Endothelial cell of umbilical vein (primary cell): ENCODE measurements around the gene TSPAN9. TPM values are rescaled to one million over a fixed set of nuclear protein-coding genes. Genes with fewer than 3 reads are reported as not detected.

Experiments
- BruUV-seq: library from RNA; stranded (reverse); fragments of 400-500 nt; replicated peaks from 2 replicates; lab custom pipeline; 2021; lab: Mats Ljungman, UMichigan
- CTCF ChIA-PET: fragments of 300-600, 350-600 bp; sonication (Branson Sonifier 250); formaldehyde crosslinking; loops from one replicate; lab custom pipeline; 2021; ENCODE audit warnings: antibody characterized with exemption, inconsistent platforms; lab: Charles Lee
- POLR2A ChIA-PET: fragments of 300-600, 350-600 bp; sonication (Branson Sonifier 250); formaldehyde crosslinking; loops from one replicate; lab custom pipeline; 2021; ENCODE audit warnings: antibody characterized with exemption, inconsistent platforms; lab: Charles Lee
- DNase-seq: peaks from one replicate; pipeline ENCODE4 v3.0.0-alpha.2; 2011; ENCODE audit warnings: low read depth, low spot score
- FAIRE-seq: peaks from 2 replicates; lab custom pipeline; 2011; peaks lifted over from hg19 to GRCh38; lab: Jason Lieb, UNC
- H2AFZ ChIP-seq: 2 replicates; pipeline ENCODE4 v1.6.0; 2012; ENCODE audit warnings: low read depth, low read length, control low read depth, inconsistent platforms
- H3K27ac ChIP-seq: 2 replicates; pipeline ENCODE4 v1.5.1; 2011; ENCODE audit warnings: low read depth, mild to moderate bottlenecking, control low read depth, low read length, moderate library complexity; ENCODE audit not compliant: insufficient read depth
- H3K27me3 ChIP-seq, 2 experiments: 2 replicates each; pipeline versions ENCODE4 v1.6.0 to v1.6.1; 2011; ENCODE audit warnings: low read length in 2 of 2, mixed read lengths in 1 of 2; ENCODE audit not compliant: control insufficient read depth in 2 of 2, insufficient read depth in 2 of 2
- H3K36me3 ChIP-seq, 2 experiments: 2 replicates in 1 of 2; 3 replicates in 1 of 2; pipeline ENCODE4 v1.5.1; 2011; ENCODE audit warnings: low read length in 2 of 2, mild to moderate bottlenecking in 1 of 2, moderate library complexity in 1 of 2; ENCODE audit not compliant: control insufficient read depth in 2 of 2, insufficient read depth in 2 of 2; ENCODE audit errors: extremely low read depth in 1 of 2
- H3K4me1 ChIP-seq: 3 replicates; pipeline ENCODE4 v1.5.1; 2011; ENCODE audit warnings: mild to moderate bottlenecking, low read length; ENCODE audit not compliant: control insufficient read depth, insufficient read depth; ENCODE audit errors: extremely low read depth
- H3K4me2 ChIP-seq: 2 replicates; pipeline ENCODE4 v1.6.1; 2011; ENCODE audit warnings: low read length, control low read depth, mixed read lengths; ENCODE audit not compliant: insufficient read depth
- H3K4me3 ChIP-seq, 3 experiments: fragments of 200-600 bp in 1 of 3; sonication (generic), shearing (Covaris generic) in 1 of 3; replicated peaks in 1 of 3; 2 replicates each; pipeline ENCODE4 v1.5.1; 2011 to 2016; ENCODE audit warnings: control low read depth in 3 of 3, low read length in 3 of 3, mild to moderate bottlenecking in 2 of 3, inconsistent platforms in 1 of 3, low read depth in 1 of 3, moderate library complexity in 1 of 3; ENCODE audit not compliant: insufficient read depth in 1 of 3
- H3K79me2 ChIP-seq: 2 replicates; pipeline ENCODE4 v1.6.0; 2012; ENCODE audit warnings: low read length, inconsistent platforms; ENCODE audit not compliant: control insufficient read depth, insufficient read depth
- H3K9ac ChIP-seq: replicated peaks from 2 replicates; pipeline ENCODE3; 2011; ENCODE audit warnings: low read length, control low read depth; ENCODE audit not compliant: insufficient read depth; ENCODE audit errors: extremely low read depth
- H3K9me1 ChIP-seq: replicated peaks from 3 replicates; pipeline ENCODE4 v1.6.0; 2011; ENCODE audit warnings: mild to moderate bottlenecking, low read length; ENCODE audit not compliant: control insufficient read depth, insufficient read depth; ENCODE audit errors: extremely low read depth
- H3K9me3 ChIP-seq: replicated peaks from 2 replicates; pipeline ENCODE4 v1.5.1; 2012; ENCODE audit warnings: low read length, inconsistent platforms; ENCODE audit not compliant: control insufficient read depth, insufficient read depth
- H4K20me1 ChIP-seq: replicated peaks from 2 replicates; pipeline ENCODE3; 2011; ENCODE audit warnings: mild to moderate bottlenecking, low read length; ENCODE audit not compliant: control insufficient read depth, insufficient read depth; ENCODE audit errors: extremely low read depth
- EZH2 ChIP-seq: IDR thresholded peaks from 2 replicates; pipeline ENCODE4 v1.6.1; 2012; ENCODE audit warnings: borderline replicate concordance, low read depth, mild to moderate bottlenecking, moderate library complexity, low read length, inconsistent platforms; ENCODE audit not compliant: severe bottlenecking
- FOS ChIP-seq: IDR thresholded peaks from 2 replicates; pipeline ENCODE4 v1.6.1; 2011; ENCODE audit warnings: mild to moderate bottlenecking, low read length, moderate library complexity, borderline replicate concordance; ENCODE audit not compliant: insufficient read depth
- GATA2 ChIP-seq: IDR thresholded peaks from 2 replicates; pipeline ENCODE4 v1.7.0; 2011; ENCODE audit warnings: low read depth, mild to moderate bottlenecking, moderate library complexity, mixed read lengths, low read length; ENCODE audit not compliant: insufficient read length, insufficient read depth
- JUN ChIP-seq: IDR thresholded peaks from 2 replicates; pipeline ENCODE4 v1.6.1; 2011; ENCODE audit warnings: borderline replicate concordance, low read depth; ENCODE audit not compliant: insufficient read length, insufficient read depth
- MYC ChIP-seq: IDR thresholded peaks from one replicate; pipeline ENCODE4 v1.6.1; 2011; ENCODE audit warnings: mild to moderate bottlenecking, low read depth, low read length
- POLR2A ChIP-seq: IDR thresholded peaks from 2 replicates; pipeline ENCODE4 v1.6.1; 2012; ENCODE audit warnings: low read depth, mild to moderate bottlenecking, control low read depth, low read length
- POLR2AphosphoS5 ChIP-seq: IDR thresholded peaks from 2 replicates; pipeline ENCODE4 v1.6.1; 2012; ENCODE audit warnings: low read depth, mild to moderate bottlenecking, control low read depth, low read length, moderate library complexity; ENCODE audit not compliant: insufficient read depth
- dilution Hi-C: fragments of 300-500 bp; cut with MboI; formaldehyde crosslinking; loops from one replicate; pipeline ENCODE4 v1.15.0; 2019; ENCODE audit warnings: low sequenced_read_pairs; ENCODE audit not compliant: extremely low pct_ligation_motif_present
- intact Hi-C: fragments of 100-400 bp; cut with micrococcal nuclease; formaldehyde crosslinking; loops from one replicate; pipeline ENCODE4 v1.10.0; 2022
- polyA plus RNA-seq, 4 experiments: library from polyadenylated mRNA; depleted of rRNA in 3 of 4; stranded (reverse) in 3 of 4; unstranded in 1 of 4; fragments of >200 nt; gene quantifications; 2 replicates each; pipeline versions ENCODE4 v1.2.1 to v1.2.3, GENCODE V29; 2011 to 2012; ENCODE audit warnings: missing spikeins in 1 of 4
- total RNA-seq: library from RNA; stranded (reverse); gene quantifications from 2 replicates; pipeline ENCODE4 v1.2.3, GENCODE V29; 2021
- TF ChIP-seq, protein P1 (sequence below), 2 donors: IDR thresholded peaks; 1 replicate in 1 of 2; 2 replicates in 1 of 2; pipeline ENCODE4 v1.5.1; 2011; ENCODE audit warnings: low read length in 2 of 2, mild to moderate bottlenecking in 2 of 2, moderate library complexity in 2 of 2, control low read depth in 1 of 2, inconsistent platforms in 1 of 2, low read depth in 1 of 2; ENCODE audit not compliant: insufficient read depth in 1 of 2; ENCODE audit errors: extremely low read depth in 1 of 2
- TF ChIP-seq, protein P2 (sequence below): IDR thresholded peaks from 2 replicates; pipeline ENCODE4 v1.6.1; 2011; ENCODE audit not compliant: insufficient read depth, insufficient read length

TSPAN9 gene
- total and polyA plus RNA-seq, 2 donors (not counting 3 experiments of a cell fraction or from before 2014, with no cell fraction given), result 43.3 to 66.8 TPM

DNA sequence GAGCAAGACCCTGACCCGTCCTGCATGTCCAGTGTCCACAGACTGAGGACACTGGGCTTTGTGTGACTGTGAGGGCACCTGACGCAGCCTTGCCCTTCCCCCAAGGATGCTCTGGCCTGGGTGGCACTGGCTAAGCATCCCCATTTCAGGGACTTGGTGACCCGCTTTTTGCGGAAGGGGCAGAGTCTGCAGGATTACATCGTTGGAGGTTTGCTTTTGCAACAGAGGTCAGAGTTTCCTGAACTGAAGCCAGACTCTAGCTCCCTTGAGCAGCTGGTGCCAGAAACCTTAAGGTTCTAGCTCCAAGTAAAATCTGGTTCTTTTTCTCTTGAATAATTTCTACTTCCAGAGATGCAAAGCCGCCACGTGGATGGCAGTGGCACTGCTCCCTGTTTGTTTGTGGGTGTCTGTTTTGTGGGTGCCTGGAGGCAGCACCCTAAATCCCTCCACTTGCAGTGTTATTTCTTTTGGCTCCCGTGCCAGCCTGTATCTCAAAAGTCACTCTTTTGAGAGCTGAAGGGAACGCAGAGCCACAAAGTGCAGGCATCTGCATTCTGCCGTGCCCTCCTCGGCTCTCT is 184.7 kb downstream of the TSPAN9 start:
- CTCF ChIA-PET, result interaction anchor here (0.7 to 4.4 kb wide), 4 partner anchors 13 to 192 kb away, joined by 3 to 17 read pairs (median 4); no protein-coding TSS in a partner anchor
- BruUV-seq, result no TSS peak
- Histone ChIP-seq H3K4me1 (no peaks in the 10 kb centered on the region), H3K79me2 (no peaks in the 10 kb centered on the region), H3K36me3 (no peaks in the 10 kb centered on the region), H3K9me1 (no peaks in the 10 kb centered on the region), H3K9me3 (no peaks in the 10 kb centered on the region), H3K27me3 (no peaks in the 10 kb centered on the region), H3K4me3 (no peak overlapping the region), H4K20me1 (no peaks in the 10 kb centered on the region), H3K9ac (no peak overlapping the region), H2AFZ (no peak overlapping the region), H3K27ac (no peak overlapping the region), H3K4me2 (no peak overlapping the region)
- no peak for FAIRE-seq
- TF ChIP-seq FOS (no peak), JUN (no peak), GATA2 (no peak), POLR2AphosphoS5 (no peak), EZH2 (no peak), MYC (no peak), POLR2A (no peak)
- TF ChIP-seq, protein P1, sequence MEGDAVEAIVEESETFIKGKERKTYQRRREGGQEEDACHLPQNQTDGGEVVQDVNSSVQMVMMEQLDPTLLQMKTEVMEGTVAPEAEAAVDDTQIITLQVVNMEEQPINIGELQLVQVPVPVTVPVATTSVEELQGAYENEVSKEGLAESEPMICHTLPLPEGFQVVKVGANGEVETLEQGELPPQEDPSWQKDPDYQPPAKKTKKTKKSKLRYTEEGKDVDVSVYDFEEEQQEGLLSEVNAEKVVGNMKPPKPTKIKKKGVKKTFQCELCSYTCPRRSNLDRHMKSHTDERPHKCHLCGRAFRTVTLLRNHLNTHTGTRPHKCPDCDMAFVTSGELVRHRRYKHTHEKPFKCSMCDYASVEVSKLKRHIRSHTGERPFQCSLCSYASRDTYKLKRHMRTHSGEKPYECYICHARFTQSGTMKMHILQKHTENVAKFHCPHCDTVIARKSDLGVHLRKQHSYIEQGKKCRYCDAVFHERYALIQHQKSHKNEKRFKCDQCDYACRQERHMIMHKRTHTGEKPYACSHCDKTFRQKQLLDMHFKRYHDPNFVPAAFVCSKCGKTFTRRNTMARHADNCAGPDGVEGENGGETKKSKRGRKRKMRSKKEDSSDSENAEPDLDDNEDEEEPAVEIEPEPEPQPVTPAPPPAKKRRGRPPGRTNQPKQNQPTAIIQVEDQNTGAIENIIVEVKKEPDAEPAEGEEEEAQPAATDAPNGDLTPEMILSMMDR (IDR thresholded peaks at IDR 0.05; ENCODE audit: extremely low read depth in 1 of 2, insufficient read depth in 1 of 2, low read depth in 1 of 2, low read length in 2 of 2), result no peak
- TF ChIP-seq, protein P2, sequence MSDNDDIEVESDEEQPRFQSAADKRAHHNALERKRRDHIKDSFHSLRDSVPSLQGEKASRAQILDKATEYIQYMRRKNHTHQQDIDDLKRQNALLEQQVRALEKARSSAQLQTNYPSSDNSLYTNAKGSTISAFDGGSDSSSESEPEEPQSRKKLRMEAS, result no peak
- dilution Hi-C loops (no loop called here), intact Hi-C loops (no loop called here)
- POLR2A ChIA-PET, result no interaction called here
- DNase-seq, result no peak
